Left ventricle myocardium superior (tissue), 1 donor: ENCODE results near the gene SEC22A. TPM values are rescaled to one million over a fixed set of nuclear protein-coding genes. Genes with fewer than 3 reads are reported as not detected.
A peak's percentile ranks its signal among the peaks of the same experiment; 100 is the strongest.

Experiments
- ATAC-seq: fragments of 200-7000 bp; cut with Tn5 transposase; one replicate; pipeline ENCODE4 v1.9.1; 2020; ENCODE audit warnings: mild to moderate bottlenecking, moderate library complexity
- DNase-seq: peaks from one replicate; pipeline ENCODE4 v3.0.0-alpha.2; 2020
- intact Hi-C: fragments of 100-400 bp; cut with micrococcal nuclease; formaldehyde crosslinking; loops from one replicate; pipeline ENCODE4 v1.11.0; 2022
- long read RNA-seq: library from polyadenylated mRNA; unstranded; transcript quantifications from one replicate; pipeline ENCODE4 v2.0.0, GENCODE V29; 2021
- total RNA-seq: library from RNA; stranded (reverse); fragmentation: NEBNext Ultra II Directional; extraction: Animal tissue kit (Norgen Biotek cat#: 25700); gene quantifications from one replicate; pipeline ENCODE4 v1.2.1, GENCODE V29; 2021
- donor health status: DM: no; HTN: yes; CAD: no; lungs with severe emphysema.

SEC22A gene
- 10.4 TPM for total RNA-seq
- long read RNA-seq, full-length matches to known transcripts, result 12 of 15 reads
- long read RNA-seq, partial matches to known transcripts, result 0 of 15 reads
- long read RNA-seq, other reads (novel, unspliced or antisense), result 3 of 15 reads

- intact Hi-C loops, result no loop called here
- DNase-seq (peak; percentile 95), ATAC-seq (peak; percentile 100)
Observed at GRCh38 chr3:123201557-123202427, at the start of gene SEC22A. Gene SEC22A (plus strand): TSS chr3:123201943. CDS start chr3:123209218, 7,275 bp downstream.

DNA sequence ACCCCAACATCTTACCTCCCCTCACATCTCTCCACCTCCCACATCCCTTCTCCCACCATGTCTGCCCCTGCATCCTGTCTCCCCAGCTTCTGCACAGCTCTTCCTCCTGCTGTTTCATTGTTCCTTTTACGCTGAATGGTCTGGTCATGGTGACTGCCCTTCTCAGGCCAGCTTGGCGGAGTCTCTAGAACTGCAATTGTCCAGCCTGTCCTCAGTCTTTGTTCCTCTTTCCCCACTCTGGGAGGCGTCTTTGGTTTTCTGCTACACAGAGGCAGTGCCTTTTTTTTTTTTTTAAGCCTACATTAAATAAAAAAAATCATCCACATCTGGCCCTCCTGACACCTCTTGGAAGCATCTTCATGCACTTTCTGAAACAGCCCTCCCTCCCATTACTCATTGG, 49.1 kb upstream of the SEC22A start:
- ATAC-seq (peak; percentile 18), DNase-seq (no peak)
- intact Hi-C loops, result no loop called here

DNA sequence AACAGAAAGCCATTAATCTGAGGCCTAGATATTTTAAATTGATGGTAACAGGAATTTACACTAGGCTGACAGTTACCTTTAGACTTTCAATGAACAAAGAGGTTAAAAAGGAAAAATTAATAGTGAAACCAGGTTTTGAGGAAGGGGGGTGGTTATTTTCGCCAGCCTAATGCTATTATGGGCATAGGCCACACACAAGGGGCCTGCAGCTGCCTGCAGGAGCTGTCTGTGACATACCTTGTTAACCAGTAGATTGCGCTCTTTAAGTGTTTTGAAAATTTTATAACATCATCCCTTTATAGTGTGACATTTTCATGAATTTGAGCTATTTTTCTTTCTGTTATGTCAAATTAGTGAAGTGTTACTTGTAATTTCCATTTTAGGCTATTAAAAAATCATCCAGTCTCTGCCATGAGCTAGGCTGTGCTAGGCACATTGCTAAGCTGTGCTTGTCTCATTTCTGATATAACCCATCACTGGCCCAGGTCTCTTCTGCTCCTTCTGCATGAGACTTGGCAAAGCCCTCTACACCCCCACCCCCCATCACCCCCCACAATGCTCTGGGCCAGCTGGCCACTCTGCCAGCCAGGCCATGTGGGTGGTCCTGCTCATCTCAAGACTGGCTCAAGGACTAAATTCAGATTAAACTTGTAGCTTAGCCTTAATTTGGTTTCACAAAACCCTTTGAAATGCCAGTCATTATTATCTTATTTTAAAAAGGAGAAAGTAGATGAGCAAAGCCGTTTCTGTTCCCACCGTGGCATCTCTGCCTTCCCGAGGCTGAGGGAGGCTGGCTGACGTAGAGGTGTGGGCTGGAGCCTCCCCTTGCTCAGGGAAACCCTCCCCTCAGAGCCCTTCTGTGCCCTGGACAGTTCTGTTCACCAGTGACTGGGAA, 48.4 kb upstream of the SEC22A start:
- DNase-seq, result no peak
- intact Hi-C loops, result no loop called here
- ATAC-seq, result no peak

DNA sequence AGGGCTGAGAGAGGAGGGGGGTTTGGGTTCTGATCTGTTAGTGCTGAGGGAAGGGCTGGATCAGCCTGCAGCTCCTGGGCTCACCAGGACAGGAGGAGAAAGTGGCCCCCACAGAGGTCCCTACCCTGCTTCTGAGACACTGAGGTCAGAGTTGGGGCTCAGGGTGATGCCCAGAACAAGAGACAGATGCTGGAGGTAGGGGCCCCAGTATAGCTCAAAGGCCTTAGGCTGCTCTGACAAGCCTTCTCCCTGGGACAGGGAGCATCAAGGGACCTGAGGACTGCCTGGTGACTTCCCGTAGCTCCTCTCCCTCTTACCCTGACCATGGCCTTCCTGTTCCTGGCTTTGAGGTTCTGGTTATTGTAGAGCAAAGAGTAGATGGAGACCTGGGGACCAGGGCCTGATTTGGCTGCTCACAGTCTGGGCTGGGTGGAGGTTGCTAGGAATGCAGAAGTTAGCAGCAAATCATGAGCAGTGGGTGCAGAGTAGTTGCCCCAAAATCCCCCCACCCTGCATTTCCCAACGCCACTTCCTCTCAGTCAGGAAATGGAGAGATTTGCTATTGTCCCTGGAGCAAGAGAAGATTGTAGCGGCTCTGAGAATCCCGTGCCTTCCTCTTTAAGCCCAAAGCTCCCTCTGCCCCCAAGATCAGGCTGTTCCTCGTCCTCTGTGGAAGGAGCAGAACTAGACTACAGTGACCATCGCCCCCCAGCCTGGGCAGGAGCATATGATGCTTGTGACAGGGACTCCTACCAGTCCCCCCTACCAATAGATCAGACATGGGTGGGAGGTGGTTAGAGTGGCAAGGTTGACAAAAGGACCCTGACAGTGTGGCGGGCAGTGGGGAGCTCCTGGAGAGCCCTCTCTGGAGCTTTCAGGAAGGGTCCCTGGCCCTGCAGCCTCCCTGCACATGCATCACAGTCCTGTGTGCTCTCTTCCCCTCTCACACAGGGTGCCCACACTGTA, 47.4 kb upstream of the SEC22A start:
- ATAC-seq (peak; percentile 11), DNase-seq (no peak)
- intact Hi-C loops, result no loop called here

DNA sequence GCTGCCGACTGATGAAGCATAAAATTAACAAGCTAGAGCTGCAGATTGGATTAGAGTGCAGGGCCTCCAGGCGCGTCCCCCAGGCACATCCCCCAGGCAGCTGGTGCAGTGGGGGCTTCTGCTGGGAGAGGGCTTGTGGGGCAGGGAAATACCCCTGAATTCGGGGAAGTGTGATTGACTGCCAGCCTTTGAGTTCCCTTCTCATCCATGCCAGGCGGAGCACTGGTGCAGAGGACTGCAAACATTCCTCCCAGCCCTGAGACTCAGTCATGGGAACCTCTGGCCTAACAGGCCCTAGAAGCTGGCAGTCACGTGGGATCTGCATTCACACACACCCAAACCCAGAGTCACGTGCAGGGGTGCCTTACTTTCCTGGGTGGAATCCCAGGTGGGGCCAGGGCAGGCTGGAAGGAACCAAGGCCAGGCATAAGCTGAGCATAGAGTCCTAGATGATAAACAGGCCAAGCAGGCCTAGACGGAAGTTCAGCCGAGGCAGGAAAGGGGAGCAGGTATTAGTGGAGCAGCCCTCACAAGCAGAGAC, 46.2 kb upstream of the SEC22A start:
- DNase-seq, result no peak
- intact Hi-C loops, result no loop called here
- ATAC-seq, result peak; percentile 44

DNA sequence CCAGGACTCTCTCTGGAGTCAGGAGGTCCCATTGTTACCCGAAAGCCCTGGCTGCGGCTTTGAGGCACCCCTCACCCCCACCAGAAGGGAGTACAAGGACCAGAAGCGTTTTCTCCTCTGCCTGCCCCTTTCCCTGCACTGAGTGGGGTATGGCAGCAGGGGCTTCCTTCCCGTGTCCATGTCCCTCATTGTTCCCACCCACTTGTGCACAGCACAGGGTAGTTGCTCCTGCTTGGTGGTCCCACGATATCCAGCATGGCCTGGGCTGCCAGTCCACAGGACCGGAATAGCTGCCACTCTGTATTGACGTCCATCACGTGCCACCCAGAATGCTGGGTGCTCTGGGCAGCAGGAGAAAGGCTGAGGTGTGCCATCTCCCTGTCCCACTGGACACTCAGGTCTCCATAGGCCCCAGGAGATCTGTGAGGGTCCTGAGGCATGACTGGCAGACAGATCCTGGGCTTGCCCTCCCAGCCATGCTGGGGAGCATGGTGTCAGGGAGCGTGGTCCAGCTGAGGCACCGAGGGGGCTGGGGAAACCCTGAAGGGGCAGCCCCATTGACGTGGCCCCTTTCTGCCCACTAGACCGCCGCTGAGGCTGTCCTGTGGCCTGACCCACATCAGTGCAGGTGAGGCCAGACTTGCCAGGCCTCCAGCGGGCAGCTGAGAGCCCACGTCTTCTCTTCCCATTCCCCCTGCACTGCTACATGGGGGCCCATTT, 45.3 kb upstream of the SEC22A start:
- DNase-seq, result no peak
- intact Hi-C loops, result no loop called here
- no peak for ATAC-seq

DNA sequence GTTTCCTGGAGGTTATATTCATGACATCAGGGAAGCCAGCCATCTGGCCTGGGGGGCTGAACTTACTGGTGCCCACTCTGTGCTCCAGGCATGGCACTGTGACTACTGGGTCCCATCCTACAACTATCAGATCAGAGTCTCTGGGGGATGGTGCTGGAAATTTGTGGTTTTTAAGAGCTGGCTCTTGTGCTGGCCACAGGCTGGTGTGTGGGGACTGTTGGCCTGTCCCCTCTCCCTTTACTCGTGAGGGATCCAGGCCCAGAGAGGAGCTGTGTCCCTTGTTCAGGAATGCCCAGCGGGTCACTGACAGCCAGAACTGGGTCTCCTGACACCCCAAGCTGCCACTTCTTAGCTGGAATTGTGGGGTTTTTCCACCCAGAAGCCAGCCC, 44.5 kb upstream of the SEC22A start:
- DNase-seq (no peak), ATAC-seq (no peak)
- intact Hi-C loops, result no loop called here

GRCh38 chr3:123157598-123158287, 44.0 kb upstream of the SEC22A start:
- ATAC-seq, result peak; percentile 51
- intact Hi-C loops, result no loop called here
- DNase-seq, result no peak

DNA sequence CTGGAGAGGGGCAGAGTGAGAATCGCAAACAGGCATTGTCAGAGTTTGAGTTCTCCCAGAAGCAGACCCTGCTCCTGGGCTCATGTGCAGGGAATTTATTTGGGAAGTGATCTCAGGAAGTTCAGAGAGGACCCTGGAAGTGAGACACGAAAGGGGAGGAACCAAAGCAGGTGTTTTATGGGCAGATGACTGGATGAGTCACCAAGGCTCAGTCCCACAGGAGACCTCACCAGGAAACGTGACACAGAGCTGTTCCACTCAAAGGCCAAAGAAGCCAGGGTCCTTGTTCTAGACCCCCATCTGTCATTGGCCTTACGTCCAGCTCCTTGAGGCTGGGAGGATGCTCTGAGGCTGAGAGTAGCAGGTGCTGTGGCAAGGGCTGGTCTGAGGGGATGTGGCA, 43.4 kb upstream of the SEC22A start:
- DNase-seq (no peak), ATAC-seq (no peak)
- intact Hi-C loops, result no loop called here

DNA sequence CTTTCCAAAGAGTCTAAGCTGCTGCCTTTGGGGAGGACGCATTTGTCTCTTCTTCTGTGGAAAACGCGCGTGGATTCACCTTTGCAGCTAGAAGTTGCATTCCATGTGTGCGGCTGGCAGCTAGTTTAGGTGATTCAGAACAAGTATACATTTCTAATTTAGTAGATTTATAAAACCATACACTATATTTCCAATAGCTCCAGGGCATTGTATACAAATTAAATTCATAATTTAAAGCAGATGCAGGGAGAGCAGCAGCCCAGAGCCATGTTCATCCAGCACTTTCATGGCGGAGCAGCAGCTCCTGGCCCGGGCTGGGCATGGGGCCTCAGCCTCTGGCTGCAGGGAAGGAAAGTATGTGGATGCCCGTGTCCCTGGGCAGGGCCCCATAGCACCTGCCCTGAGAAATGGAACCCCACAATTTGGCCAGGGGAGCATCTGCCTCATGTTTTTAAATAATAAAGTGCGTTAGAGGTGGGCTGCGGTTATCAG, 42.8 kb upstream of the SEC22A start:
- ATAC-seq (no peak), DNase-seq (no peak)
- intact Hi-C loops, result no loop called here

GRCh38 chr3:123159926-123160635, 41.7 kb upstream of the SEC22A start:
- ATAC-seq (no peak), DNase-seq (no peak)
- intact Hi-C loops, result no loop called here

- intact Hi-C loops, result no loop called here
- ATAC-seq (no peak), DNase-seq (no peak)
Observed at GRCh38 chr3:123161167-123161566, 40.6 kb upstream of the SEC22A start.

GRCh38 chr3:123163141-123163540, 38.6 kb upstream of the SEC22A start:
- ATAC-seq (no peak), DNase-seq (no peak)
- intact Hi-C loops, result no loop called here

GRCh38 chr3:123165163-123165562, 36.6 kb upstream of the SEC22A start:
- intact Hi-C loops, result no loop called here
- no peak for ATAC-seq
- DNase-seq, result no peak

GRCh38 chr3:123167686-123168085, 34.1 kb upstream of the SEC22A start:
- DNase-seq (no peak), ATAC-seq (no peak)
- intact Hi-C loops, result no loop called here

GRCh38 chr3:123168122-123168521, 33.6 kb upstream of the SEC22A start:
- intact Hi-C loops, result no loop called here
- no peak for DNase-seq
- no peak for ATAC-seq

DNA sequence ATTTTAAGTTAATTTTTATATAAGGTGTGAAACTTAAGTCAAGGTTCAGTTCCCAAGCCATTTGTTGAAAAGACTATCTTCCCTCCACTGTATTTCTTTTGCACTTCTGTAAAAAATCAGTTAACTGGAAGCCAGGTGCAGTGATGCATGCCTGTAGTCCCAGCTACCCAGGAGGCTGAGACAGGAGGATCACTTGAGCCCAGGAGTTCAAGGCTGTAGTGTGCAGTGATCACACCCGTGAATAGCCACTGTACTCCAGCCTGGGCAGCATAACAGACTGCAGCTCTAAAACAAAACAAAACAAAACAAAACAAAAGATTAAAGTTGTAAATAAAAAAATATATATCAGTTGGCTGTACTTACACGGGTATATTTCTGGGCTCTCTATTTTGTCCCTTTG, 33.1 kb upstream of the SEC22A start:
- no peak for DNase-seq
- intact Hi-C loops, result no loop called here
- no peak for ATAC-seq
